Uterus (tissue), 4 donors: ENCODE measurements around the gene CTTNBP2NL. TPM values are rescaled to one million over a fixed set of nuclear protein-coding genes. Genes with fewer than 3 reads are reported as not detected.
A peak's percentile ranks its signal among the peaks of the same experiment; 100 is the strongest.
"Not testable (repeated sequence)": the region's sequence is repeated elsewhere in the genome, so short reads cannot be mapped to it uniquely, and the experiment has no call there.

Experiments used
- DNase-seq, 2 donors: peaks; one replicate each; pipeline ENCODE4 v3.0.0-alpha.2; 2019 to 2020
- H3K27ac ChIP-seq, 2 donors: fragments of 200-600 bp; sonication (generic); 1 replicate in 1 of 2; 2 replicates in 1 of 2; pipeline ENCODE4 v1.5.1; 2016 to 2018
- H3K27me3 ChIP-seq, 2 donors: fragments of 200-600 bp; sonication (generic); one replicate each; pipeline ENCODE4 v1.5.1; 2018 to 2019; ENCODE audit warnings: control low read depth in 1 of 2
- H3K36me3 ChIP-seq, 2 donors: fragments of 200-600 bp; sonication (generic); one replicate each; pipeline ENCODE4 v1.5.1; 2019; ENCODE audit warnings: control low read depth in 1 of 2
- H3K4me1 ChIP-seq, 2 donors: fragments of 200-600 bp; sonication (generic); one replicate each; pipeline ENCODE4 v1.5.1; 2018 to 2019; ENCODE audit warnings: control low read depth in 1 of 2
- H3K4me3 ChIP-seq, 2 donors: fragments of 200-600 bp; sonication (generic); 1 replicate in 1 of 2; 2 replicates in 1 of 2; pipeline ENCODE4 v1.5.1; 2018 to 2019; ENCODE audit warnings: mild to moderate bottlenecking in 1 of 2
- H3K9me3 ChIP-seq, 2 donors: fragments of 200-600 bp; sonication (generic); one replicate each; pipeline ENCODE4 v1.5.1; 2019; ENCODE audit warnings: control low read depth in 1 of 2
- POLR2A ChIP-seq, 2 donors: fragments of 450-650 bp; IDR thresholded peaks; one replicate each; pipeline ENCODE4 v1.6.1; 2016; ENCODE audit warnings: antibody characterized with exemption in 2 of 2, mild to moderate bottlenecking in 1 of 2, moderate library complexity in 1 of 2
- intact Hi-C: fragments of 100-400 bp; cut with DNase I; formaldehyde crosslinking; loops from one replicate; pipeline ENCODE4 v1.15.1; 2023; ENCODE audit warnings: low total_unique reads
- total RNA-seq, 4 donors: library from RNA; depleted of rRNA in 3 of 4; stranded (reverse); fragments of >200 nt in 3 of 4; gene quantifications; one replicate each; pipeline versions ENCODE4 v1.1.0 to v1.2.4, GENCODE V29; 2014 to 2023
- TF ChIP-seq, protein P1 (sequence below), 4 experiments: fragments of 200-600 bp in 2 of 4; fragments of 450-650 bp in 2 of 4; sonication (generic) in 2 of 4; IDR thresholded peaks; one replicate each; pipeline ENCODE4 v1.5.1; 2016 to 2019; ENCODE audit warnings: antibody characterized with exemption in 4 of 4, mild to moderate bottlenecking in 2 of 4, moderate library complexity in 1 of 4
- donor health status: DM: yes; HTN: yes; CAD: no.

The CTTNBP2NL gene
- total RNA-seq, 4 donors from 2014 or later, result 9.4 to 60.5 (median 15.6) TPM

DNA sequence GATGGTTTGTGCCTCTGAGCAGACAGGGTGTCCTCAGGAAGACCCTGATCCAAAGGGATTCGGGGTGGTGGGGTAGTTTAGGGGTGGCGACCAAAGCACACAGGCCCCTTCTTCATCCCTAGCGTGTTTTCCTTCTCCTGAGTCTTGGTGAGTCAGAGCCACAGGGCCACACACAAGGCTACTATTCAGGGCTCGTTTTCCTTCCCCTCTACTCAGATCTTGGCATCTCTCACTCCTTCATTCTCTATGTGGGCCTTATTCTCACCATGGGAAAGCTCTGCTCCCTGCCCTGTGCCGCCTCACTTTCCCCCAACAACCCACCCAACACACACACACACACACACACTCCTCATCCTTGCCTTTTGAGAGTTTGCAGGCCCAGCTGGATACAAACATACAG, 69.1 kb downstream of the CTTNBP2NL start:
- H3K4me1 ChIP-seq, result no peaks in the 10 kb centered on the region
- TF ChIP-seq POLR2A (IDR thresholded peaks at IDR 0.05), result no peak
- H3K36me3 ChIP-seq, result no peaks in the 10 kb centered on the region
- H3K27ac ChIP-seq, result peak overlapping the region; percentile 82 to 85
- no peaks in the 10 kb centered on the region for H3K27me3 ChIP-seq
- no peak overlapping the region for H3K4me3 ChIP-seq
- H3K9me3 ChIP-seq, result no peaks in the 10 kb centered on the region
- intact Hi-C loops, result loop anchor here (5.0 to 10.0 kb wide), 2 partner anchors 73 to 250 kb away; partner anchors contain the start of gene PPM1J
- no peak for DNase-seq

DNA sequence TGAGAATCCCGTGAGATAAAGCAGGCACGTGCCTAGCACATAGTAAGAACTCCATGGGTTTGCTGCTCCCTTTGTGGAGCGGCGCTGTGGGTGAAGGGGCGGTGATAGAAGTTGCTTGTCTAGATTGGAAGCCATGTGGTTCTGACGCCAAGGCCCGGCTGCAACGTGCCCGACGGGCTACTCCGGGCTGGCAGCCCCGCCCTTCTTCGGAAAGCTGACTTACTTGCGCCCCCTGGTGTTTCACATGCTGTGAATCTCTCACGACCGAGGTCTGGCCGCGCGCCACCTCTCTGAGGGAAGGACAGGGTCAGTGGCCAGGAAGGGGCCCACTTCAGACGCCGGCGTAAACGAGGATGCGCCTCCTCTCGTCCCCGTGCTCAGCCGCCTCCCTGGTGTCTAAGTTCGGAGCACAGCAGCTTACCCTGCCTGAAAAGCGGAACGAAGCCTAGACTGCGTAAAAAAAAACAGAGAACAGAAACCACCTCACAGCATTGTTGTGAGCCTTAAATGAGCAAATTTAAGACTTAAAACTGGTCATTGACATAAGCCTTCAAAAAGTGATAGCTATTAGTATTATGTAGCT, 70.2 kb downstream of the CTTNBP2NL start:
- intact Hi-C loops, result loop anchor here (5.0 to 10.0 kb wide), 2 partner anchors 74 to 249 kb away; partner anchors contain the start of gene PPM1J
- no peaks in the 10 kb centered on the region for H3K27me3 ChIP-seq
- TF ChIP-seq, protein P1, sequence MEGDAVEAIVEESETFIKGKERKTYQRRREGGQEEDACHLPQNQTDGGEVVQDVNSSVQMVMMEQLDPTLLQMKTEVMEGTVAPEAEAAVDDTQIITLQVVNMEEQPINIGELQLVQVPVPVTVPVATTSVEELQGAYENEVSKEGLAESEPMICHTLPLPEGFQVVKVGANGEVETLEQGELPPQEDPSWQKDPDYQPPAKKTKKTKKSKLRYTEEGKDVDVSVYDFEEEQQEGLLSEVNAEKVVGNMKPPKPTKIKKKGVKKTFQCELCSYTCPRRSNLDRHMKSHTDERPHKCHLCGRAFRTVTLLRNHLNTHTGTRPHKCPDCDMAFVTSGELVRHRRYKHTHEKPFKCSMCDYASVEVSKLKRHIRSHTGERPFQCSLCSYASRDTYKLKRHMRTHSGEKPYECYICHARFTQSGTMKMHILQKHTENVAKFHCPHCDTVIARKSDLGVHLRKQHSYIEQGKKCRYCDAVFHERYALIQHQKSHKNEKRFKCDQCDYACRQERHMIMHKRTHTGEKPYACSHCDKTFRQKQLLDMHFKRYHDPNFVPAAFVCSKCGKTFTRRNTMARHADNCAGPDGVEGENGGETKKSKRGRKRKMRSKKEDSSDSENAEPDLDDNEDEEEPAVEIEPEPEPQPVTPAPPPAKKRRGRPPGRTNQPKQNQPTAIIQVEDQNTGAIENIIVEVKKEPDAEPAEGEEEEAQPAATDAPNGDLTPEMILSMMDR (IDR thresholded peaks at IDR 0.05), result peak; percentile 83 to 97 (median 91)
- no peak for TF ChIP-seq POLR2A (IDR thresholded peaks at IDR 0.05)
- H3K36me3 ChIP-seq, result no peaks in the 10 kb centered on the region
- peak overlapping the region; percentile 25 to 33 for H3K4me3 ChIP-seq
- DNase-seq, result peak; percentile 96
- no peaks in the 10 kb centered on the region for H3K9me3 ChIP-seq
- peak overlapping the region; percentile 82 to 85 for H3K27ac ChIP-seq
- H3K4me1 ChIP-seq, result no peaks in the 10 kb centered on the region

DNA sequence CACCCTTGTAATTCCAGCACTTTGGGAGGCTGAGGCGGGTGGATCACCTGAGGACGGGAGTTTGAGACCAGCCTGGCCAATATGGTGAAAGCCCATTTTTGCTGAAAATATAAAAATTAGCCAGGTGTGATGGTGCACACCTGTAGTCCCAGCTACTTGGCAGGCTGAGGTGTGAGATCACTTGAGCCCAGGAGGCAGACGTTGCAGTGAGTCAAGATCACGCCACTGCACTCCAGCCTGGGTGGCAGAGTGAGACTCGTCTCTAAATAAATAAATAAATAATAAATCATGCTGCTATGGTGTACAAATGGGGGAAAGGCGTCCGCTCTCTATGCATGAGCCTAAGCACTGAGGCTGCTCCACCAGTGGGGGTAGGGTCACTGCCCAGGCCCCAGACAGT, 74.3 kb downstream of the CTTNBP2NL start:
- H3K27me3 ChIP-seq, H3K27ac ChIP-seq, DNase-seq, H3K36me3 ChIP-seq, H3K4me1 ChIP-seq, intact Hi-C loops, H3K4me3 ChIP-seq, H3K9me3 ChIP-seq: not testable (repeated sequence)

DNA sequence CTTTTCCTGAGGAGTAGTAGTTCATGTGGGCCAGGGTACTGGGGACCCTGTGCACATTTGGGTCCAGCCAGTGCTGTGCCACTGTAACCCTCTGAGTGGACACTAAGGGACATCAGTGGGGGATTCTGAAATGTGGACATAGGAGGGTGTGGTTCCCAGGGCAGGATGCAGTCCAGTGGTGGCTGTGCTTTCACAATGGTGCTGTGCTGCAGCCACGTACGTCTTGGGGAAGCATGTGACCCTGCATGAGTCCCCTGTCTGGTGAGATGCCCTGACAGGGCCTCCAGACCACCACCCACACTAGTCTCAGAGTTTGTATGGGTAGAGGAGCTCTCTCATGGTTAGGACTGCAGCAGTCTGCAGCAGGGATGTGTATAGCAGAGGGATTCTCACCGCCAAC, 75.0 kb downstream of the CTTNBP2NL start:
- H3K9me3 ChIP-seq, result no peaks in the 10 kb centered on the region
- no peaks in the 10 kb centered on the region for H3K36me3 ChIP-seq
- TF ChIP-seq POLR2A (IDR thresholded peaks at IDR 0.05), result no peak
- TF ChIP-seq, protein P1 (IDR thresholded peaks at IDR 0.05), result no peak
- no peaks in the 10 kb centered on the region for H3K4me1 ChIP-seq
- intact Hi-C loops, result no loop called here
- H3K27ac ChIP-seq, result no peak overlapping the region
- H3K27me3 ChIP-seq, result no peaks in the 10 kb centered on the region
- H3K4me3 ChIP-seq, result no peak overlapping the region
- DNase-seq, result no peak

DNA sequence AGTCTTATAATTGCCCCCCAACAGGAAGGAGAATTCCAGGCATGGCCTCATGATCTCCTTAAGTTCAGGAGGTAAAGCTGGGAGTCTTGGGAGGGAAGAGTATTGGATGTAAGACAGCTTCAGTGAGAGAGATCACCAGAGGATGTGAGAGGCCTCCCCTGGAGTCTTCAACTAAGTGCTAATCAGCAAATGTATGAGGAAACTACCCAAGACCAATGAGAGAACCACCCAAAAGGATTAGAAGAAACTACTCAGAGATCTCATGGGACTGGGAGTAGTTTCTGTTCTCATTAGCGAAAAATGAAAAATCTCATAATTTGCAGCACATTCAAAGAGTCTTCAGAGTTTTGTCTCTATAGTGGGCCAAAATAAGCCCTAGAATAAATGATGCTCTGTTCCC, 76.1 kb downstream of the CTTNBP2NL start:
- TF ChIP-seq, protein P1 (IDR thresholded peaks at IDR 0.05), result no peak
- no peak for TF ChIP-seq POLR2A (IDR thresholded peaks at IDR 0.05)

DNA sequence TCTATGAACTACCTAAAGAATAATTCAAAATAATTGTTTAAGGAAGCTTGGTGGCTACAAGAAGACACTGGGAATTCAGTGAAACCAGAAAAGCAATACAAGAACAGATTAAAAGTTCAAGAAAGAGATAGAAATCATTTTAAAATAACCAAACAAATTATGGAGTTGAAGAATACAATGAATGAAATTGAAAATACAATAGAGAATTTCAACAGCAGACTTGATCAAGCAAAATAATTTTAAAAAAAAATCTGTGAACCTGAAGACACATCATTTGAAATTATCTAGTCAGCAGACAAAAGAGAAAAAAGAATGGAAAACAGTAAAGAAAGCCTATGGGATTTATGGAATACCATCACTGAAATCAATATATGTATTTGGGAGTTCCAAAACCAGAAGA, 81.5 kb downstream of the CTTNBP2NL start:
- H3K9me3 ChIP-seq, result no peaks in the 10 kb centered on the region
- H3K4me3 ChIP-seq, result no peak overlapping the region
- H3K27ac ChIP-seq, result no peak overlapping the region
- no peaks in the 10 kb centered on the region for H3K36me3 ChIP-seq
- H3K27me3 ChIP-seq, result no peaks in the 10 kb centered on the region
- intact Hi-C loops, result no loop called here
- no peak for DNase-seq
- no peaks in the 10 kb centered on the region for H3K4me1 ChIP-seq
- TF ChIP-seq, protein P1 (IDR thresholded peaks at IDR 0.05), result no peak
- no peak for TF ChIP-seq POLR2A (IDR thresholded peaks at IDR 0.05)

More for the DNA sequence above, 76.1 kb downstream of the CTTNBP2NL start:
- H3K4me3 ChIP-seq, result no peak overlapping the region
- H3K4me1 ChIP-seq, result no peaks in the 10 kb centered on the region
- no peaks in the 10 kb centered on the region for H3K9me3 ChIP-seq
- no peak for DNase-seq
- no peak overlapping the region for H3K27ac ChIP-seq
- H3K27me3 ChIP-seq, result no peaks in the 10 kb centered on the region
- H3K36me3 ChIP-seq, result no peaks in the 10 kb centered on the region
- intact Hi-C loops, result no loop called here
